Colonic mucosa (tissue), 4 donors: Measurements from ENCODE around the gene AHCYL1. TPM values are rescaled to one million over a fixed set of nuclear protein-coding genes. Genes with fewer than 3 reads are reported as not detected.

Experiments
- DNase-seq: peaks from one replicate; pipeline ENCODE4 v3.0.0-alpha.2; 2020
- H3K27ac ChIP-seq: fragments of 200-600 bp; one replicate; pipeline ENCODE4 v1.8.0; 2021
- H3K27me3 ChIP-seq: fragments of 200-600 bp; one replicate; pipeline ENCODE4 v1.8.0; 2021
- H3K36me3 ChIP-seq: fragments of 200-600 bp; one replicate; pipeline ENCODE4 v1.8.0; 2021
- H3K4me1 ChIP-seq: fragments of 200-600 bp; one replicate; pipeline ENCODE4 v1.8.0; 2021; ENCODE audit warnings: mild to moderate bottlenecking
- H3K4me3 ChIP-seq: fragments of 200-600 bp; one replicate; pipeline ENCODE4 v1.8.0; 2021
- H3K9ac ChIP-seq, 2 donors: one replicate each; pipeline ENCODE4 v1.7.0; 2013; ENCODE audit warnings: control low read depth in 2 of 2, low read depth in 2 of 2, low read length in 2 of 2
- H3K9me3 ChIP-seq: fragments of 200-600 bp; one replicate; pipeline ENCODE4 v1.8.0; 2021
- intact Hi-C: fragments of 100-400 bp; cut with DNase I; formaldehyde crosslinking; loops from one replicate; pipeline ENCODE4 v1.14.1; 2022
- total RNA-seq, 2 donors: library from RNA; stranded (reverse); fragmentation: NEBNext Ultra II Directional in 1 of 2; extraction: Animal tissue kit (Norgen Biotek cat#: 25700) in 1 of 2; gene quantifications; one replicate each; pipeline ENCODE4 v1.2.1, GENCODE V29; 2021
- TF ChIP-seq, protein P1 (sequence below): fragments of 200-600 bp; IDR thresholded peaks from one replicate; pipeline ENCODE4 v1.8.0; 2022; ENCODE audit warnings: antibody characterized with exemption, mild to moderate bottlenecking
- donor health status: healthy.
- donor health status: DM: no; HTN: no; CAD: no.
- donor health status: DM: no; HTN: no; CAD: no.

Gene AHCYL1
- total RNA-seq, 2 donors from 2014 or later = 108 to 115 TPM

DNA sequence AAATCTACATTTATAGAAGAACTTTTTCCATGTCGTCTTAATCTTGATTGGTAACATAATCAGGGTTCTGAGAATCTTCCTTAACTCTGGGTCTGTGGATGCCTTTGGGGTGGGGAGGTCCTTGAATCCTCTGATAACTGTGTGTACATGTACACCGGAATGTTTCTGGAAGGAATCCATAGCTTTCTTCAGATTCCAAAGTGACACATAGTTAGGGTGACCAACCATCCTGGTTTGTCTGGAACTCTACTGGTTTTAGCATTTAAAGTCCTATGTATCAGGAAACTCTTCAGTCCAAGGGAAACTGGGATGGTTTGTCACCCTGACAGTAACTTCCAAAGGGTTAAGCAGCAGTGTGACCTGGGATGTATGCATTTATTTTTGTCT, 66.7 kb downstream of the AHCYL1 start:
- intact Hi-C loops = no loop called here
- H3K4me1 ChIP-seq = peaks cover 3% of the 10 kb centered on the region
- H3K4me3 ChIP-seq = no peak overlapping the region
- H3K9me3 ChIP-seq = no peaks in the 10 kb centered on the region
- H3K9ac ChIP-seq = no peak overlapping the region
- no peak for DNase-seq
- peaks cover 16% of the 10 kb centered on the region for H3K36me3 ChIP-seq
- no peaks in the 10 kb centered on the region for H3K27me3 ChIP-seq
- TF ChIP-seq, protein P1, sequence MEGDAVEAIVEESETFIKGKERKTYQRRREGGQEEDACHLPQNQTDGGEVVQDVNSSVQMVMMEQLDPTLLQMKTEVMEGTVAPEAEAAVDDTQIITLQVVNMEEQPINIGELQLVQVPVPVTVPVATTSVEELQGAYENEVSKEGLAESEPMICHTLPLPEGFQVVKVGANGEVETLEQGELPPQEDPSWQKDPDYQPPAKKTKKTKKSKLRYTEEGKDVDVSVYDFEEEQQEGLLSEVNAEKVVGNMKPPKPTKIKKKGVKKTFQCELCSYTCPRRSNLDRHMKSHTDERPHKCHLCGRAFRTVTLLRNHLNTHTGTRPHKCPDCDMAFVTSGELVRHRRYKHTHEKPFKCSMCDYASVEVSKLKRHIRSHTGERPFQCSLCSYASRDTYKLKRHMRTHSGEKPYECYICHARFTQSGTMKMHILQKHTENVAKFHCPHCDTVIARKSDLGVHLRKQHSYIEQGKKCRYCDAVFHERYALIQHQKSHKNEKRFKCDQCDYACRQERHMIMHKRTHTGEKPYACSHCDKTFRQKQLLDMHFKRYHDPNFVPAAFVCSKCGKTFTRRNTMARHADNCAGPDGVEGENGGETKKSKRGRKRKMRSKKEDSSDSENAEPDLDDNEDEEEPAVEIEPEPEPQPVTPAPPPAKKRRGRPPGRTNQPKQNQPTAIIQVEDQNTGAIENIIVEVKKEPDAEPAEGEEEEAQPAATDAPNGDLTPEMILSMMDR = no peak
- H3K27ac ChIP-seq = no peak overlapping the region

DNA sequence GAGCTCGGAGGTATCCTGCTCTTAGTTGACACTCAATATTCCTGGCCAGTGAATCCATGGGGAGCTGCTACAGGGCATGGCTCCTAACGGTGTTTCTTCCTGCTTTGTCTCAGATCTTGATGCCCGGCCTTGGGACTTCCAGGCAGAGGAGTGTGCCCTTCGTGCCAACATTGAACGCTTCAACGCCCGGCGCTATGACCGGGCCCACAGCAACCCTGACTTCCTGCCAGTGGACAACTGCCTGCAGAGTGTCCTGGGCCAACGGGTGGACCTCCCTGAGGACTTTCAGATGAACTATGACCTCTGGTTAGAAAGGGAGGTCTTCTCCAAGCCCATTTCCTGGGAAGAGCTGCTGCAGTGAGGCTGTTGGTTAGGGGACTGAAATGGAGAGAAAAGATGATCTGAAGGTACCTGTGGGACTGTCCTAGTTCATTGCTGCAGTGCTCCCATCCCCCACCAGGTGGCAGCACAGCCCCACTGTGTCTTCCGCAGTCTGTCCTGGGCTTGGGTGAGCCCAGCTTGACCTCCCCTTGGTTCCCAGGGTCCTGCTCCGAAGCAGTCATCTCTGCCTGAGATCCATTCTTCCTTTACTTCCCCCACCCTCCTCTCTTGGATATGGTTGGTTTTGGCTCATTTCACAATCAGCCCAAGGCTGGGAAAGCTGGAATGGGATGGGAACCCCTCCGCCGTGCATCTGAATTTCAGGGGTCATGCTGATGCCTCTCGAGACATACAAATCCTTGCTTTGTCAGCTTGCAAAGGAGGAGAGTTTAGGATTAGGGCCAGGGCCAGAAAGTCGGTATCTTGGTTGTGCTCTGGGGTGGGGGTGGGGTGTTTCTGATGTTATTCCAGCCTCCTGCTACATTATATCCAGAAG, 69.2 kb downstream of the AHCYL1 start:
- Histone ChIP-seq H3K36me3 (peaks cover 17% of the 10 kb centered on the region), H3K27me3 (no peaks in the 10 kb centered on the region), H3K4me1 (peaks cover 3% of the 10 kb centered on the region), H3K9me3 (no peaks in the 10 kb centered on the region), H3K9ac (no peak overlapping the region), H3K4me3 (no peak overlapping the region), H3K27ac (no peak overlapping the region)
- TF ChIP-seq, protein P1 = peak; percentile 89
- DNase-seq = peak; percentile 78
- intact Hi-C loops = no loop called here

DNA sequence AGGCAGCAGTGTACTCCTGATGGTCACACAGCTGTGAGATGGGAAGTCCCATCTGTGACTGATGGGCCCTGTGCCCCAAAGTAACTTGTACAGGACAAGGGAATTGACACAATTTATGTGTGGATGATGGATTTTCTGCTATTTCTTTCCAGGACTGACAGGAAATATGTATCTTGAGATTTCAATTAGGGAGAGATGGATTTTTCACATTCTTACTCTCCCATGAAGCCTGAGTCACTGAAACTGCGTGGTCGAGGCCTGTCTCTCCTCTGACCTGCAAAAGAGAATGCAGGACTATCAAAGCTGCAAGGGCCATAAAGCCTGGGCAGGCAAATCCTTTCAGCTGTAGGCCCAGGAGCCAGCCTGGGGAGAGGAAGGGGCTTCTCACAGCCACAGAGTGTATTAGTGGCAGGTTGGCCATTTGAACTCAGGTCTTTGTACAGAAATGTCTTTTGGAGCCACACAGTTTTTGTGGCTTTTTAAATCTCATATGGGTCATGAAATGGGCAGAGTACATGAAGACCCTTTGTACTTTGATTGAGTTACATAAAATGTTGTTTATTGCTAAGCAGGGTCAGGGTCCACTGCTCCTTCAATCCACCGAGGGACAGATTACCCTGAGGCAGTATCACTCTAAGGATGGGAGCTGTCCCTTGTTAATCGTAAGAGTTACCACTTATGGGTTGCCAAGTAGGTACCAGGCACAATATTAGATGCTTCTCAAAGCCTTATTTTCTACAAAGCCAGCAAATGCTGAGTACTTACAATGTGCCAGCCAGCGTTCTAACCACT, 71.1 kb downstream of the AHCYL1 start:
- H3K36me3 ChIP-seq = peaks cover 17% of the 10 kb centered on the region
- H3K4me1 ChIP-seq = no peaks in the 10 kb centered on the region
- no peaks in the 10 kb centered on the region for H3K27me3 ChIP-seq
- peak overlapping the region; percentile 12 for H3K27ac ChIP-seq
- no peak overlapping the region for H3K9ac ChIP-seq
- no peaks in the 10 kb centered on the region for H3K9me3 ChIP-seq
- intact Hi-C loops = loop anchor here (2.0 kb wide), 1 partner anchor 49 kb away; no protein-coding TSS in a partner anchor
- no peak for DNase-seq
- no peak overlapping the region for H3K4me3 ChIP-seq
- TF ChIP-seq, protein P1 = no peak

DNA sequence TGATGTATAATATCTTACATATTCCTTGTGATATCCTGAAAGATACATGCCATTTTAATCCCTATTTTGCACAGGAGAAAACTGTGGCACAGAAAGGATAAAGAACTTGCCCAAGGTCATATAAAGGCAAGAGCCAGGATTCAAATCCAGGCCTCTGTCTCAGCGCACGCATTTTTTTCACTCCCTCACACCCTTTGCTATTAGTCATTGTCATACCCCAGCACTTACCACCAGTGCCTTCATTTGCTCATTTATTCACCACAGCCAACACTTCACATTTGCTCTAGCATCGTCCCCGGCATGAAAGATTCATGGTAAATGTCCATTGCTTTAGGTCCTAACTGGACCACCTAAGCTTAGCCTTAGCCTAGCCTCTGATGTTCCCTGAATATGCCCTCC, 71.7 kb downstream of the AHCYL1 start:
- intact Hi-C loops = loop anchor here (2.0 kb wide), 1 partner anchor 49 kb away; no protein-coding TSS in a partner anchor
- Histone ChIP-seq H3K9ac (no peak overlapping the region), H3K4me1 (no peaks in the 10 kb centered on the region), H3K27me3 (no peaks in the 10 kb centered on the region), H3K9me3 (no peaks in the 10 kb centered on the region), H3K27ac (peak overlapping the region; percentile 12), H3K4me3 (no peak overlapping the region), H3K36me3 (peaks cover 17% of the 10 kb centered on the region)
- TF ChIP-seq, protein P1 = no peak
- no peak for DNase-seq

DNA sequence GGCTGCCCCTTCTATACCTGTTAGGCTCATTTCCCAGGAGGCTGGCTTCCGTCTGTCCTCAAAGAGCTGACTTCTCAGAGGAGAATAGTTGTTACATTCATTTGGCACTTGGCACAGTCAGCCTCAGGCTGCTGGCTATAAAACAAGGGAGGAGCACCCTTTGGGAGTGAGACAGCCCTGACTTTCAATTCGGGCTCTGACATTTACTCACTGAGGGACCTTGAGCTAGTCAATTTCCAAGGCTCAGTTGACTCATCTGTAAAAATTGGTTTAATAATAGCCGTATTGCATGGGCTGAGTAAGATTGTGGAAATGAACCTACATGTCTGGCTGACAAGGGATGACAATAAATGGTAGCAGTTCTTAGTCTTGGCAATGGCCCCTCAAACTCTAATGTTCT, 72.2 kb downstream of the AHCYL1 start:
- intact Hi-C loops = loop anchor here (2.0 kb wide), 1 partner anchor 48 kb away; no protein-coding TSS in a partner anchor
- Histone ChIP-seq H3K4me3 (no peak overlapping the region), H3K36me3 (peaks cover 17% of the 10 kb centered on the region), H3K27me3 (no peaks in the 10 kb centered on the region), H3K9ac (no peak overlapping the region), H3K9me3 (no peaks in the 10 kb centered on the region), H3K4me1 (no peaks in the 10 kb centered on the region), H3K27ac (peak overlapping the region; percentile 12)
- peak; percentile 37 for DNase-seq
- TF ChIP-seq, protein P1 = no peak
